HepG2 (cell line): ENCODE data around the gene PEPD. TPM values are rescaled to one million over a fixed set of nuclear protein-coding genes. Genes with fewer than 3 reads are reported as not detected.

Experiments used
- ATAC-seq: fragments of 200-7000 bp; cut with Tn5 transposase; 3 replicates; pipeline ENCODE4 v1.9.1; 2020; ENCODE audit warnings: mild to moderate bottlenecking, moderate library complexity
- BruUV-seq: library from RNA; stranded (reverse); fragments of 400-500 nt; replicated peaks from 2 replicates; lab custom pipeline; 2021; lab: Mats Ljungman, UMichigan
- CTCF ChIA-PET: fragments of 300-600 bp; formaldehyde crosslinking; extraction: SDS; loops from one replicate; lab custom pipeline; 2021; ENCODE audit warnings: low total read pairs, inconsistent platforms, low intra/inter-chr PET ratio; lab: Yijun Ruan, JAX
- POLR2A ChIA-PET: fragments of 350-600 bp; sonication (Branson Sonifier 250); formaldehyde crosslinking; loops from one replicate; lab custom pipeline; 2020; ENCODE audit warnings: antibody characterized with exemption, inconsistent platforms; lab: Yijun Ruan, JAX
- DNase-seq: peaks from one replicate; pipeline ENCODE4 v3.0.0-alpha.2; 2015; ENCODE audit warnings: low spot score
- FAIRE-seq: peaks from 3 replicates; lab custom pipeline; 2011; peaks lifted over from hg19 to GRCh38; lab: Jason Lieb, UNC
- H2AFZ ChIP-seq: one replicate; pipeline ENCODE4 v1.6.1; 2011; ENCODE audit warnings: low read length, inconsistent platforms
- H3K27ac ChIP-seq: fragments of 300-600 bp; 3 replicates; pipeline ENCODE4 v1.8.0; 2011; ENCODE audit warnings: mixed run types, mild to moderate bottlenecking, mixed read lengths, low read length, inconsistent platforms; ENCODE audit not compliant: insufficient read depth; ENCODE audit errors: extremely low read length
- H3K27me3 ChIP-seq, 2 experiments: fragments of 200-600 bp in 1 of 2; 2 replicates in 1 of 2; 3 replicates in 1 of 2; pipeline versions ENCODE4 v1.6.0 to v1.8.0; 2011; ENCODE audit warnings: low read length in 2 of 2, mild to moderate bottlenecking in 2 of 2, moderate library complexity in 2 of 2, inconsistent platforms in 1 of 2; ENCODE audit not compliant: insufficient read depth in 2 of 2, control insufficient read depth in 1 of 2
- H3K36me3 ChIP-seq, 2 experiments: fragments of 200-600 bp in 1 of 2; replicated peaks in 1 of 2; 2 replicates in 1 of 2; 3 replicates in 1 of 2; pipeline versions ENCODE4 v1.5.1 to v1.8.0; 2011; ENCODE audit warnings: low read length in 2 of 2, inconsistent platforms in 1 of 2; ENCODE audit not compliant: insufficient read depth in 2 of 2, control insufficient read depth in 1 of 2
- H3K4me1 ChIP-seq: 2 replicates; pipeline ENCODE4 v1.5.1; 2012; ENCODE audit warnings: low read length, inconsistent platforms; ENCODE audit not compliant: insufficient read depth
- H3K4me2 ChIP-seq: 2 replicates; pipeline ENCODE4 v1.6.0; 2011; ENCODE audit warnings: low read depth, low read length, inconsistent platforms
- H3K4me3 ChIP-seq, 3 experiments: fragments of 200-600 bp in 1 of 3; sonication (generic), shearing (Covaris generic) in 1 of 3; replicated peaks in 1 of 3; 2 replicates each; pipeline ENCODE4 v1.5.1; 2011 to 2016; ENCODE audit warnings: low read length in 3 of 3, inconsistent platforms in 2 of 3, low read depth in 2 of 3, mild to moderate bottlenecking in 2 of 3, control low read depth in 1 of 3, mixed read lengths in 1 of 3; ENCODE audit not compliant: insufficient read depth in 1 of 3
- H3K79me2 ChIP-seq: one replicate; pipeline ENCODE4 v1.6.1; 2011; ENCODE audit warnings: low read length, inconsistent platforms; ENCODE audit not compliant: insufficient read depth
- H3K9ac ChIP-seq: 2 replicates; pipeline ENCODE4 v1.6.0; 2011; ENCODE audit warnings: mild to moderate bottlenecking, low read depth, low read length, inconsistent platforms; ENCODE audit not compliant: insufficient read depth
- H3K9me3 ChIP-seq: 2 replicates; pipeline ENCODE4 v1.5.1; 2012; ENCODE audit warnings: mild to moderate bottlenecking, low read length
- H4K20me1 ChIP-seq: 2 replicates; pipeline ENCODE4 v1.6.0; 2011; ENCODE audit warnings: inconsistent platforms, mild to moderate bottlenecking, low read length, moderate library complexity; ENCODE audit not compliant: insufficient read depth
- CEBPG ChIP-seq: IDR thresholded peaks from 2 replicates; pipeline ENCODE4 v1.6.1; 2016
- HOXA3 ChIP-seq: sonication (generic); formaldehyde crosslinking; IDR thresholded peaks from 2 replicates; pipeline ENCODE4 v1.5.0; 2020; ENCODE audit warnings: missing genetic modification reagents
- HOXA7 ChIP-seq: sonication (generic); formaldehyde crosslinking; IDR thresholded peaks from 2 replicates; pipeline ENCODE4 v1.8.1; 2022; ENCODE audit warnings: mild to moderate bottlenecking, missing genetic modification reagents, moderate library complexity
- JARID2 ChIP-seq: sonication (generic); formaldehyde crosslinking; IDR thresholded peaks from 2 replicates; pipeline ENCODE4 v1.8.1; 2023; ENCODE audit warnings: missing genetic modification reagents, inconsistent platforms; ENCODE audit not compliant: insufficient replicate concordance
- KDM5A ChIP-seq: fragments of 200-600 bp; sonication (generic); IDR thresholded peaks from 2 replicates; pipeline ENCODE4 v1.7.0; 2018; ENCODE audit warnings: antibody characterized with exemption, mild to moderate bottlenecking, low read length, borderline replicate concordance
- KMT2B ChIP-seq: IDR thresholded peaks from 2 replicates; pipeline ENCODE4 v1.6.1; 2016; ENCODE audit warnings: missing genetic modification reagents, missing compliant biosample characterization
- MAFF ChIP-seq: IDR thresholded peaks from 2 replicates; pipeline ENCODE4 v1.6.1; 2011; ENCODE audit warnings: low read depth, low read length, improper control_type of control experiment
- SMAD3 ChIP-seq: sonication (generic); formaldehyde crosslinking; IDR thresholded peaks from 2 replicates; pipeline ENCODE4 v1.4.0; 2020; ENCODE audit warnings: missing genetic modification reagents
- XRCC5 ChIP-seq: fragments of 200-400 bp; formaldehyde crosslinking; optimal IDR thresholded peaks from 2 replicates; pipeline ENCODE3; 2017; ENCODE audit warnings: mild to moderate bottlenecking, low read length
- ZFP36 ChIP-seq: fragments of 150-350 bp; IDR thresholded peaks from 2 replicates; pipeline ENCODE4 v1.6.1; 2018; ENCODE audit warnings: borderline replicate concordance, low read length, low read depth; ENCODE audit not compliant: partially characterized antibody
- ZMYM3 ChIP-seq: sonication (generic); formaldehyde crosslinking; IDR thresholded peaks from 2 replicates; pipeline ENCODE4 v1.5.1; 2020; ENCODE audit warnings: mild to moderate bottlenecking, missing genetic modification reagents
- ZNF451 ChIP-seq: sonication (generic); formaldehyde crosslinking; IDR thresholded peaks from 2 replicates; pipeline ENCODE4 v1.5.0; 2020; ENCODE audit warnings: mild to moderate bottlenecking, missing genetic modification reagents
- ZNF879 ChIP-seq: sonication (generic); formaldehyde crosslinking; IDR thresholded peaks from 2 replicates; pipeline ENCODE4 v1.8.1; 2023; ENCODE audit warnings: missing genetic modification reagents
- WGBS: methylation state at CpG from one replicate; pipeline ENCODE4 v1.1.6; 2017; ENCODE audit warnings: low lambda C conversion rate; 5-methylcytosine and 5-hydroxymethylcytosine counted together
- in situ Hi-C: cut with HindIII; loops from 2 replicates; pipeline ENCODE4 v1.10.0; 2017; ENCODE audit warnings: low pct_unique_long_range_greater_than_20kb; ENCODE audit not compliant: extremely low pct_ligation_motif_present
- intact Hi-C: fragments of 100-400 bp; cut with micrococcal nuclease; formaldehyde crosslinking; loops from one replicate; pipeline ENCODE4 v1.10.0; 2022; ENCODE audit not compliant: unreplicated experiment
- polyA plus RNA-seq, 8 experiments: library from polyadenylated mRNA; depleted of rRNA in 3 of 8; stranded (reverse) in 7 of 8; unstranded in 1 of 8; fragments of >200 nt; fragmentation: Illumina TruSeq in 4 of 8; extraction: Trizol in 4 of 8; gene quantifications; 2 replicates each; pipeline versions ENCODE4 v1.2.1 to v1.2.3, GENCODE V29; 2011 to 2016; ENCODE audit warnings: low read depth in 4 of 8, missing spikeins in 1 of 8, mixed read lengths in 1 of 8; ENCODE audit not compliant: insufficient read depth in 1 of 8
- total RNA-seq, 5 experiments: library from RNA; depleted of rRNA; stranded (reverse); fragments of >200 nt; fragmentation: Illumina TruSeq; extraction: Trizol; gene quantifications; 2 replicates each; pipeline ENCODE4 v1.2.3, GENCODE V29; 2016; ENCODE audit warnings: low read depth in 1 of 5
- TF ChIP-seq, protein P1 (sequence below): sonication (generic); formaldehyde crosslinking; IDR thresholded peaks from 2 replicates; pipeline ENCODE4 v1.4.0; 2020; ENCODE audit warnings: mild to moderate bottlenecking, missing genetic modification reagents
- TF ChIP-seq, protein P2 (sequence below): sonication (generic); formaldehyde crosslinking; IDR thresholded peaks from 2 replicates; pipeline ENCODE4 v1.4.0; 2020; ENCODE audit warnings: mild to moderate bottlenecking, low read depth, missing genetic modification reagents
- TF ChIP-seq, protein P3 (sequence below): sonication (generic); formaldehyde crosslinking; IDR thresholded peaks from 2 replicates; pipeline ENCODE4 v1.9.0; 2022; ENCODE audit warnings: missing genetic modification reagents, mild to moderate bottlenecking, borderline replicate concordance
- TF ChIP-seq, protein P4 (sequence below): sonication (generic); formaldehyde crosslinking; IDR thresholded peaks from 2 replicates; pipeline ENCODE4 v1.5.1; 2020; ENCODE audit warnings: missing genetic modification reagents, mild to moderate bottlenecking, borderline replicate concordance

Gene PEPD
- total and polyA plus RNA-seq, 2 of the 13 experiments (the other 11 are each of a cell fraction or from before 2014, with no cell fraction given), result 60.7 to 75.1 TPM

DNA sequence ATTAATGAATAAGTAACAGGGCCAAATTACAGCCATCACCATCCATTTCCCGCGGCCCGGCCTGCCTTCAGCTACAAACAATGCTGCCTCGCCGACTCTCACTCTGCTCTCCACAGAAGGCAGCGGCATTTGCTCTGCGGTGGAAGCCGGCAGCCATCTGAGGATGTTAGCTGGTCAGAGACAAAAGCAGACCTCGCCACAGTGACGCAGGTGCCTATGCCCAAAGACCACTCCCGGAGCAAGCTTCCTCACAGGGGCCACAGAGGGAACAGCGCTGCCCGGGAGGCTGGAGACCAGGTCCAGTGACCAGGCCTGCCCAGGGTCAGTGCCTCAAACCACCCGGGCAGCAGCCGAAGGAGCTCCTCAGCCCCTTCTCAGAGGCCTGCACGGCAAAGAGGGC is 16.4 kb downstream of the PEPD start:
- BruUV-seq, result no TSS peak
- CTCF ChIA-PET, result no interaction called here
- in situ Hi-C loops, result no loop called here
- H3K27me3 ChIP-seq, result no peaks in the 10 kb centered on the region
- H3K9me3 ChIP-seq, result no peaks in the 10 kb centered on the region
- POLR2A ChIA-PET, result interaction anchor here (1.5 kb wide), 1 partner anchor 17 kb away, joined by 3 read pairs; the partner anchor contains the start of gene PEPD
- ATAC-seq, result no peak
- 99% methylated on average over 9 of the region's 16 CpGs for WGBS
- H3K36me3 ChIP-seq, result peaks cover 6 to 11% of the 10 kb centered on the region in 2 experiments; a peak in 3 of 5 replicates
- DNase-seq, result no peak
- H2AFZ ChIP-seq, result no peak overlapping the region
- no peaks in the 10 kb centered on the region for H3K4me1 ChIP-seq
- H3K4me2 ChIP-seq, result no peak overlapping the region
- H3K4me3 ChIP-seq, result no peak overlapping the region
- H3K79me2 ChIP-seq, result no peaks in the 10 kb centered on the region
- H3K27ac ChIP-seq, result no peak overlapping the region
- intact Hi-C loops, result no loop called here
- H4K20me1 ChIP-seq, result no peaks in the 10 kb centered on the region
- FAIRE-seq, result no peak
- no peak overlapping the region for H3K9ac ChIP-seq
- TF ChIP-seq HOXA3 (CRISPR knock-in tag), result no peak
- no peak for TF ChIP-seq ZNF451 (CRISPR knock-in tag)
- no peak for TF ChIP-seq HOXA7 (CRISPR knock-in tag)
- TF ChIP-seq, protein P1, sequence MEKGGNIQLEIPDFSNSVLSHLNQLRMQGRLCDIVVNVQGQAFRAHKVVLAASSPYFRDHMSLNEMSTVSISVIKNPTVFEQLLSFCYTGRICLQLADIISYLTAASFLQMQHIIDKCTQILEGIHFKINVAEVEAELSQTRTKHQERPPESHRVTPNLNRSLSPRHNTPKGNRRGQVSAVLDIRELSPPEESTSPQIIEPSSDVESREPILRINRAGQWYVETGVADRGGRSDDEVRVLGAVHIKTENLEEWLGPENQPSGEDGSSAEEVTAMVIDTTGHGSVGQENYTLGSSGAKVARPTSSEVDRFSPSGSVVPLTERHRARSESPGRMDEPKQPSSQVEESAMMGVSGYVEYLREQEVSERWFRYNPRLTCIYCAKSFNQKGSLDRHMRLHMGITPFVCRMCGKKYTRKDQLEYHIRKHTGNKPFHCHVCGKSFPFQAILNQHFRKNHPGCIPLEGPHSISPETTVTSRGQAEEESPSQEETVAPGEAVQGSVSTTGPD, result no peak
- no peak for TF ChIP-seq ZFP36
- TF ChIP-seq ZMYM3 (CRISPR knock-in tag), result no peak
- TF ChIP-seq ZNF879 (CRISPR knock-in tag), result no peak
- no peak for TF ChIP-seq KMT2B (CRISPR knock-in tag)
- no peak for TF ChIP-seq MAFF
- no peak for TF ChIP-seq JARID2 (CRISPR knock-in tag)
- TF ChIP-seq, protein P2, sequence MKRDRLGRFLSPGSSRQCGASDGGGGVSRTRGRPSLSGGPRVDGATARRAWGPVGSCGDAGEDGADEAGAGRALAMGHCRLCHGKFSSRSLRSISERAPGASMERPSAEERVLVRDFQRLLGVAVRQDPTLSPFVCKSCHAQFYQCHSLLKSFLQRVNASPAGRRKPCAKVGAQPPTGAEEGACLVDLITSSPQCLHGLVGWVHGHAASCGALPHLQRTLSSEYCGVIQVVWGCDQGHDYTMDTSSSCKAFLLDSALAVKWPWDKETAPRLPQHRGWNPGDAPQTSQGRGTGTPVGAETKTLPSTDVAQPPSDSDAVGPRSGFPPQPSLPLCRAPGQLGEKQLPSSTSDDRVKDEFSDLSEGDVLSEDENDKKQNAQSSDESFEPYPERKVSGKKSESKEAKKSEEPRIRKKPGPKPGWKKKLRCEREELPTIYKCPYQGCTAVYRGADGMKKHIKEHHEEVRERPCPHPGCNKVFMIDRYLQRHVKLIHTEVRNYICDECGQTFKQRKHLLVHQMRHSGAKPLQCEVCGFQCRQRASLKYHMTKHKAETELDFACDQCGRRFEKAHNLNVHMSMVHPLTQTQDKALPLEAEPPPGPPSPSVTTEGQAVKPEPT (CRISPR knock-in tag), result no peak
- TF ChIP-seq XRCC5, result no peak
- TF ChIP-seq, protein P3, sequence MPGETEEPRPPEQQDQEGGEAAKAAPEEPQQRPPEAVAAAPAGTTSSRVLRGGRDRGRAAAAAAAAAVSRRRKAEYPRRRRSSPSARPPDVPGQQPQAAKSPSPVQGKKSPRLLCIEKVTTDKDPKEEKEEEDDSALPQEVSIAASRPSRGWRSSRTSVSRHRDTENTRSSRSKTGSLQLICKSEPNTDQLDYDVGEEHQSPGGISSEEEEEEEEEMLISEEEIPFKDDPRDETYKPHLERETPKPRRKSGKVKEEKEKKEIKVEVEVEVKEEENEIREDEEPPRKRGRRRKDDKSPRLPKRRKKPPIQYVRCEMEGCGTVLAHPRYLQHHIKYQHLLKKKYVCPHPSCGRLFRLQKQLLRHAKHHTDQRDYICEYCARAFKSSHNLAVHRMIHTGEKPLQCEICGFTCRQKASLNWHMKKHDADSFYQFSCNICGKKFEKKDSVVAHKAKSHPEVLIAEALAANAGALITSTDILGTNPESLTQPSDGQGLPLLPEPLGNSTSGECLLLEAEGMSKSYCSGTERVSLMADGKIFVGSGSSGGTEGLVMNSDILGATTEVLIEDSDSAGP, result no peak
- no peak for TF ChIP-seq SMAD3
- no peak for TF ChIP-seq CEBPG
- TF ChIP-seq, protein P4, sequence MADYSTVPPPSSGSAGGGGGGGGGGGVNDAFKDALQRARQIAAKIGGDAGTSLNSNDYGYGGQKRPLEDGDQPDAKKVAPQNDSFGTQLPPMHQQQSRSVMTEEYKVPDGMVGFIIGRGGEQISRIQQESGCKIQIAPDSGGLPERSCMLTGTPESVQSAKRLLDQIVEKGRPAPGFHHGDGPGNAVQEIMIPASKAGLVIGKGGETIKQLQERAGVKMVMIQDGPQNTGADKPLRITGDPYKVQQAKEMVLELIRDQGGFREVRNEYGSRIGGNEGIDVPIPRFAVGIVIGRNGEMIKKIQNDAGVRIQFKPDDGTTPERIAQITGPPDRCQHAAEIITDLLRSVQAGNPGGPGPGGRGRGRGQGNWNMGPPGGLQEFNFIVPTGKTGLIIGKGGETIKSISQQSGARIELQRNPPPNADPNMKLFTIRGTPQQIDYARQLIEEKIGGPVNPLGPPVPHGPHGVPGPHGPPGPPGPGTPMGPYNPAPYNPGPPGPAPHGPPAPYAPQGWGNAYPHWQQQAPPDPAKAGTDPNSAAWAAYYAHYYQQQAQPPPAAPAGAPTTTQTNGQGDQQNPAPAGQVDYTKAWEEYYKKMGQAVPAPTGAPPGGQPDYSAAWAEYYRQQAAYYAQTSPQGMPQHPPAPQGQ (CRISPR knock-in tag), result no peak
- TF ChIP-seq KDM5A, result no peak
